HG02973 (cell line): Measurements from ENCODE around the gene FAM81A.

Experiments used
- ATAC-seq: cut with Tn5 transposase; IDR thresholded peaks from one replicate; pipeline ENCODE4 v1.9.1; 2021; ENCODE audit warnings: moderate library complexity; ENCODE audit not compliant: unreplicated experiment

Gene FAM81A

GRCh38 chr15:59539799-59540198 is 101.8 kb downstream of the FAM81A start:
- no peak for ATAC-seq

- no peak for ATAC-seq
Measured at GRCh38 chr15:59540654-59541053, 102.7 kb downstream of the FAM81A start.

GRCh38 chr15:59541750-59542149 is 103.8 kb downstream of the FAM81A start:
- ATAC-seq = no peak

- peak; percentile 74 for ATAC-seq
Measured at GRCh38 chr15:59543721-59544547, 105.9 kb downstream of the FAM81A start.

- ATAC-seq = no peak
Measured at GRCh38 chr15:59545573-59545972, 107.6 kb downstream of the FAM81A start.

GRCh38 chr15:59548501-59549226 is 110.7 kb downstream of the FAM81A start:
- ATAC-seq = no peak

- ATAC-seq = no peak
Measured at GRCh38 chr15:59549301-59550185, 111.6 kb downstream of the FAM81A start.

- ATAC-seq = no peak
Measured at GRCh38 chr15:59550530-59550929, 112.5 kb downstream of the FAM81A start.

- no peak for ATAC-seq
Measured at GRCh38 chr15:59550956-59551355, 113.0 kb downstream of the FAM81A start.

- ATAC-seq = no peak
Measured at GRCh38 chr15:59553879-59554735, 116.1 kb downstream of the FAM81A start.

GRCh38 chr15:59555696-59556095 is 117.7 kb downstream of the FAM81A start:
- no peak for ATAC-seq

- ATAC-seq = no peak
Measured at GRCh38 chr15:59556380-59556779, 118.4 kb downstream of the FAM81A start.

GRCh38 chr15:59557581-59557980 is 119.6 kb downstream of the FAM81A start:
- ATAC-seq = no peak

- ATAC-seq = no peak
Measured at GRCh38 chr15:59558851-59559250, 120.9 kb downstream of the FAM81A start.

GRCh38 chr15:59561547-59561946 is 123.6 kb downstream of the FAM81A start:
- ATAC-seq = no peak

- no peak for ATAC-seq
Measured at GRCh38 chr15:59562448-59563186, 124.6 kb downstream of the FAM81A start.

GRCh38 chr15:59565299-59565698 is 127.3 kb downstream of the FAM81A start:
- no peak for ATAC-seq

- no peak for ATAC-seq
Measured at GRCh38 chr15:59567324-59567723, 129.3 kb downstream of the FAM81A start.

GRCh38 chr15:59569477-59569876 is 131.5 kb downstream of the FAM81A start:
- ATAC-seq = no peak

GRCh38 chr15:59570315-59570714 is 132.3 kb downstream of the FAM81A start:
- ATAC-seq = no peak
